ENCODE results near the gene ARMC3.
A peak's percentile ranks its signal among the peaks of the same experiment; 100 is the strongest.

The ARMC3 gene

GRCh38 chr10:23073527-23073926 lies 145.7 kb downstream of the ARMC3 start:
- in situ Hi-C loops (cut with HindIII; ENCODE audit: low sequenced_read_pairs): no loop called here
- TF ChIP-seq, protein P1, sequence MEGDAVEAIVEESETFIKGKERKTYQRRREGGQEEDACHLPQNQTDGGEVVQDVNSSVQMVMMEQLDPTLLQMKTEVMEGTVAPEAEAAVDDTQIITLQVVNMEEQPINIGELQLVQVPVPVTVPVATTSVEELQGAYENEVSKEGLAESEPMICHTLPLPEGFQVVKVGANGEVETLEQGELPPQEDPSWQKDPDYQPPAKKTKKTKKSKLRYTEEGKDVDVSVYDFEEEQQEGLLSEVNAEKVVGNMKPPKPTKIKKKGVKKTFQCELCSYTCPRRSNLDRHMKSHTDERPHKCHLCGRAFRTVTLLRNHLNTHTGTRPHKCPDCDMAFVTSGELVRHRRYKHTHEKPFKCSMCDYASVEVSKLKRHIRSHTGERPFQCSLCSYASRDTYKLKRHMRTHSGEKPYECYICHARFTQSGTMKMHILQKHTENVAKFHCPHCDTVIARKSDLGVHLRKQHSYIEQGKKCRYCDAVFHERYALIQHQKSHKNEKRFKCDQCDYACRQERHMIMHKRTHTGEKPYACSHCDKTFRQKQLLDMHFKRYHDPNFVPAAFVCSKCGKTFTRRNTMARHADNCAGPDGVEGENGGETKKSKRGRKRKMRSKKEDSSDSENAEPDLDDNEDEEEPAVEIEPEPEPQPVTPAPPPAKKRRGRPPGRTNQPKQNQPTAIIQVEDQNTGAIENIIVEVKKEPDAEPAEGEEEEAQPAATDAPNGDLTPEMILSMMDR (IDR thresholded peaks at IDR 0.05; ENCODE audit: low read depth, low read length): no peak

DNA sequence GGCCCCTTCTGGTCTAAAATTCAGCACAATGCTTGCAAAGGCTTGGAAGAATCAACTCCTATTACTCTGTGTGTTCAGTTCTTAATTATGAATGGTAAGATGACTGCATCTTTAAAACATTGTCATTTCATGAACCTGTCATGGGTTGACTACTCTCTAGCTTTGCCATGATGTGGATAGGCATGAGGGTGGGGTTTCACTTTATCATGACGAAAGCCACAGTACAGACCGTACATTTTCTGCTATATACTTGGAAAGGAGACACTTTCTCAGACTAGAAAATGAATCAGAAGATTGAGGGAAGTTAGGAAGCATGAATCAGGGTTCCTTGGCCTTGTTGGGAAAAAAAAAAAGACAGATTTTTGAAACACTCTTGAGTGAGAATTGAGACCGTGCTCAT lies 147.8 kb downstream of the ARMC3 start:
- TF ChIP-seq, protein P1 (IDR thresholded peaks at IDR 0.05; ENCODE audit: low read depth, low read length): no peak
- in situ Hi-C loops (cut with HindIII; ENCODE audit: low sequenced_read_pairs): no loop called here
- DNase-seq (ENCODE audit: low read depth, low spot score): no peak
- no peak overlapping the region for H3K4me3 ChIP-seq (ENCODE audit: low read depth, low read length)

More at GRCh38 chr10:23073527-23073926, 145.7 kb downstream of the ARMC3 start:
- DNase-seq (ENCODE audit: low read depth, low spot score): no peak
- H3K4me3 ChIP-seq (ENCODE audit: low read depth, low read length): no peak overlapping the region

- no peak overlapping the region for H3K4me3 ChIP-seq (ENCODE audit: low read depth, low read length)
- in situ Hi-C loops (cut with HindIII; ENCODE audit: low sequenced_read_pairs): no loop called here
- TF ChIP-seq, protein P1 (IDR thresholded peaks at IDR 0.05; ENCODE audit: low read depth, low read length): no peak
- DNase-seq (ENCODE audit: low read depth, low spot score): no peak
Measured at GRCh38 chr10:23078114-23078513, 150.3 kb downstream of the ARMC3 start.

- TF ChIP-seq, protein P1 (IDR thresholded peaks at IDR 0.05; ENCODE audit: low read depth, low read length): no peak
- no peak for DNase-seq (ENCODE audit: low read depth, low spot score)
- in situ Hi-C loops (cut with HindIII; ENCODE audit: low sequenced_read_pairs): no loop called here
- no peak overlapping the region for H3K4me3 ChIP-seq (ENCODE audit: low read depth, low read length)
Measured at GRCh38 chr10:23079700-23080099, 151.8 kb downstream of the ARMC3 start.

DNA sequence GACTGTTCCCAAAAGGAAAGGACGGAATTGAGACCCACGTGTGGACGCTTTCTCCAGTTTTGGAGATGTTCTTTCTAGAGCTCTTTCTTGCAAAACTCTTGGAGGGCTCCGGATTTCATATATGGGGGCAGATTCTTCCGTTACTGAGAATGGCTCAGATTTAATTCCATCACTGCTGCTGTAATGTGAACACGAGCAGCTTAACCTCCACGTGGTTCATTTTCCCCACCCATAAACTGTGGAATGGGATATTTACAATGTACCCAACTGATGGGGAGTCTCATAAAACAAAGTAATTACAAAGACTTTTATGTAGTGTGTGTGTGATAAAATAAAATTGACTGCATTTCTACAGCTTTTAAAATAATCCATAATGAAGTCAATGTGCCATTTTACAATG lies 152.4 kb downstream of the ARMC3 start:
- no peak overlapping the region for H3K4me3 ChIP-seq (ENCODE audit: low read depth, low read length)
- TF ChIP-seq, protein P1 (IDR thresholded peaks at IDR 0.05; ENCODE audit: low read depth, low read length): no peak
- in situ Hi-C loops (cut with HindIII; ENCODE audit: low sequenced_read_pairs): no loop called here
- DNase-seq (ENCODE audit: low read depth, low spot score): no peak

DNA sequence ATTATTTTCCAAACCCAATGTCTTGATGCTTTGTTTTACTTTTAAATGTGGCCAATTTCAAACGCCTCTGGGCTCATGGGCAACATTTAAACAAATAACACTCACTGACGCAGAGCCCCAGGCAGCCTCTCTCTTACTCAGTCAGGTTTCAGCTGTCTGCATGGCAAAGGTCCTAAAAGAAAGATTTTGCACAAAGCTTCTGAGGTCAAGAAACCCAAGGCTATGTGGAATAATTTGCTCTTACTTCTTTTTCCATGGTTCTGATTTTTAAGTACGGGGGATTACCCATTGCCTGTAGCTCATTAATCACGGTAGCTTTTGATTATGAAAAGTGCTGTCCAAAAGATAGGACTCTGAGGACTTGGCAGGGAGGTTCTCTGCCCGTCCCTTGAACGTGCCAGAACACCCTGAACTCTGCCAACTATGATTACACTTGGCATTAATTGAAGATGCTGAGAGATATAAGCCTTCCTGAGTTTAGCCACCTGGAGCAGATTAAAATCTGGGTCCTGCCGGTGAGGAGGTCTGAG lies 153.4 kb downstream of the ARMC3 start:
- no peak overlapping the region for H3K4me3 ChIP-seq (ENCODE audit: low read depth, low read length)
- TF ChIP-seq, protein P1 (IDR thresholded peaks at IDR 0.05; ENCODE audit: low read depth, low read length): no peak
- no peak for DNase-seq (ENCODE audit: low read depth, low spot score)
- in situ Hi-C loops (cut with HindIII; ENCODE audit: low sequenced_read_pairs): no loop called here

DNA sequence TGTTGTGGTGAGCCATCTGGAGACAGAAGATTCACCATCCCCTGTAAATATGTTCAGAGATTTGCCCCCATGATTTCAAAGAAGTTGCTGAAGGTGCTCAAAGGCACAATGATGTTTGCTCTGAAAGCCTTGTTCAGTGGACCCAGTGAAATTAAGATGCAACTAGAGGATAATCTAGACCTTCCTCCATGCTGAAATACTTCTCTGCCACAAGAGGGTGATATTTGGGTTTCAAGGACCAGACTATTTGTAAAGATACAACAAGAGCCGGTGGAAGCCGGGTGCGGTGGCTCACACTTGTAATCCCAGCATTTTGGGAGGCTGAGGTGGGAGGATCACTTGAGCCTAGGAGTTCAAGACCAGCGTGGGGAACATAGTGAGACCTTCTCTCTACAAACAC lies 154.0 kb downstream of the ARMC3 start:
- TF ChIP-seq, protein P1 (IDR thresholded peaks at IDR 0.05; ENCODE audit: low read depth, low read length): peak; percentile 34
- no peak for DNase-seq (ENCODE audit: low read depth, low spot score)
- H3K4me3 ChIP-seq (ENCODE audit: low read depth, low read length): no peak overlapping the region
- in situ Hi-C loops (cut with HindIII; ENCODE audit: low sequenced_read_pairs): no loop called here
